ENCODE data around the gene FITM2.
"Not testable (repeated sequence)": the region's sequence is repeated elsewhere in the genome, so short reads cannot be mapped to it uniquely, and the experiment has no call there.

FITM2 gene

GRCh38 chr20:44310664-44311639 is at the start of gene FITM2:
TSS of gene FITM2 (minus strand) at chr20:44311202. CDS start at chr20:44311148, 54 bp downstream.
- peak; percentile 98 for DNase-seq

- no peak for DNase-seq
These were observed 49.2 kb upstream of the FITM2 start for GRCh38 chr20:44360221-44360620.

GRCh38 chr20:44358776-44359175 is 47.8 kb upstream of the FITM2 start:
- DNase-seq, result no peak

- no peak for DNase-seq
These were observed 46.6 kb upstream of the FITM2 start for GRCh38 chr20:44357555-44358125.

GRCh38 chr20:44357020-44357419 is 46.0 kb upstream of the FITM2 start:
- no peak for DNase-seq

GRCh38 chr20:44356353-44356723 is 45.3 kb upstream of the FITM2 start:
- no peak for DNase-seq

- no peak for DNase-seq
These were observed 44.7 kb upstream of the FITM2 start, which contains the start of gene HNF4A for GRCh38 chr20:44355498-44356352. TSS of gene HNF4A (plus strand) at chr20:44355699. CDS start at chr20:44355805, 106 bp downstream.

- DNase-seq, result no peak
These were observed 44.0 kb upstream of the FITM2 start for GRCh38 chr20:44354979-44355497.

- DNase-seq, result no peak
These were observed 39.6 kb upstream of the FITM2 start for GRCh38 chr20:44350567-44350966.

- no peak for DNase-seq
These were observed 38.3 kb upstream of the FITM2 start for GRCh38 chr20:44349349-44349748.

- DNase-seq, result no peak
These were observed 37.2 kb upstream of the FITM2 start for GRCh38 chr20:44348168-44348659.

- DNase-seq, result not testable (repeated sequence)
These were observed 34.9 kb upstream of the FITM2 start for GRCh38 chr20:44345941-44346340.

GRCh38 chr20:44345147-44345546 is 34.1 kb upstream of the FITM2 start:
- DNase-seq, result no peak

GRCh38 chr20:44344723-44345122 is 33.7 kb upstream of the FITM2 start:
- DNase-seq, result no peak

GRCh38 chr20:44343162-44343675 is 32.2 kb upstream of the FITM2 start:
- no peak for DNase-seq

- DNase-seq, result no peak
These were observed 31.2 kb upstream of the FITM2 start for GRCh38 chr20:44342248-44342647.

GRCh38 chr20:44336725-44337380 is 25.9 kb upstream of the FITM2 start, which contains the start of gene R3HDML:
TSS of gene R3HDML (plus strand) at chr20:44337043. CDS start at chr20:44337158, 115 bp downstream.
- no peak for DNase-seq

- DNase-seq, result no peak
These were observed 25.1 kb upstream of the FITM2 start for GRCh38 chr20:44336086-44336485.

- no peak for DNase-seq
These were observed 24.7 kb upstream of the FITM2 start for GRCh38 chr20:44335675-44336074.

- DNase-seq, result no peak
These were observed 23.7 kb upstream of the FITM2 start for GRCh38 chr20:44334709-44335108.

- no peak for DNase-seq
These were observed 23.3 kb upstream of the FITM2 start for GRCh38 chr20:44334306-44334705.

- no peak for DNase-seq
These were observed 20.2 kb upstream of the FITM2 start for GRCh38 chr20:44331201-44331600.
